ENCODE data around the gene TMCC1. TPM values are rescaled to one million over a fixed set of nuclear protein-coding genes. Genes with fewer than 3 reads are reported as not detected.
A peak's percentile ranks its signal among the peaks of the same experiment; 100 is the strongest.
"Not testable (repeated sequence)": the region's sequence is repeated elsewhere in the genome, so short reads cannot be mapped to it uniquely, and the experiment has no call there.

The TMCC1 gene
- polyA plus RNA-seq, 2 of the 4 experiments (the other 2 are of a cell fraction): 30.3 to 75.7 TPM

GRCh38 chr3:129865806-129866205 is 27.7 kb downstream of the TMCC1 start (continued):
- no peak for TF ChIP-seq BCL3 (IDR thresholded peaks at IDR 0.05)

- no peak for TF ChIP-seq RNF2 (IDR thresholded peaks at IDR 0.05; ENCODE audit: borderline replicate concordance, low read depth)
- ATAC-seq (peak in 1 of 2 experiments; percentile 48; a peak in 2 of 6 replicates), DNase-seq (ENCODE audit: low read depth in 1 of 2, low spot score in 1 of 2) (peak in 1 of 2 experiments; percentile 17), FAIRE-seq (no peak)
- Histone ChIP-seq H3K27ac (peak overlapping the region; percentile 8 to 56; a peak in 2 of 6 replicates), H3K4me2 (peak overlapping the region; percentile 44), H3K4me1 (peaks cover 20% of the 10 kb centered on the region), H3K9me3 (no peaks in the 10 kb centered on the region), H3K4me3 (no peak overlapping the region)
- ChIA-PET CTCF (interaction anchor here (1.0 kb wide), 1 partner anchor 35 kb away, joined by 3 read pairs; no protein-coding TSS in a partner anchor), POLR2A (no interaction called here)
- 86% methylated on average over 1 of the region's 1 CpG for WGBS (ENCODE audit: missing lambda C conversion rate)
These were observed 29.0 kb downstream of the TMCC1 start for GRCh38 chr3:129864519-129864918.

GRCh38 chr3:129859272-129859671 is 34.2 kb downstream of the TMCC1 start:
- no peak for FAIRE-seq
- POLR2A ChIA-PET: no interaction called here

GRCh38 chr3:129857899-129858298 is 35.6 kb downstream of the TMCC1 start:
- no peak for FAIRE-seq
- POLR2A ChIA-PET: no interaction called here
- no peak for ATAC-seq
- Histone ChIP-seq H3K9me3 (no peaks in the 10 kb centered on the region), H3K4me3 (no peak overlapping the region), H3K4me1 (peaks cover 20% of the 10 kb centered on the region), H3K27ac (peak overlapping the region in 1 of 2 experiments; percentile 10; a peak in 1 of 6 replicates), H3K4me2 (no peak overlapping the region)
- CTCF ChIA-PET: interaction anchor here (1.0 kb wide), 2 partner anchors 36 to 76 kb away, joined by 3 read pairs; partner anchors contain the start of gene TMCC1
- WGBS (ENCODE audit: missing lambda C conversion rate): 94% methylated on average over 1 of the region's 1 CpG
- no peak for TF ChIP-seq POLR2A (IDR thresholded peaks at IDR 0.05; ENCODE audit: low read length)
- no peak for TF ChIP-seq ELK1 (IDR thresholded peaks at IDR 0.05; ENCODE audit: low read depth, low read length)
- TF ChIP-seq MAZ (IDR thresholded peaks at IDR 0.05; ENCODE audit: borderline replicate concordance, low read depth, low read length): no peak
- TF ChIP-seq HOXA7 (CRISPR knock-in tag; IDR thresholded peaks at IDR 0.05): no peak
- no peak for TF ChIP-seq PHF8 (IDR thresholded peaks at IDR 0.05; ENCODE audit: borderline replicate concordance, low read depth)
- no peak for TF ChIP-seq RNF2 (IDR thresholded peaks at IDR 0.05; ENCODE audit: borderline replicate concordance, low read depth)
- no peak for TF ChIP-seq HES2 (IDR thresholded peaks at IDR 0.05)
- no peak for TF ChIP-seq NR3C1 (IDR thresholded peaks at IDR 0.05)
- no peak for TF ChIP-seq HDAC2 (IDR thresholded peaks at IDR 0.05)
- TF ChIP-seq NFE2L2 (conservative IDR thresholded peaks at IDR 0.05; ENCODE audit: low read length): no peak
- TF ChIP-seq BCL3 (IDR thresholded peaks at IDR 0.05): no peak
- no peak for DNase-seq (ENCODE audit: low read depth in 1 of 2, low spot score in 1 of 2)

More at GRCh38 chr3:129859272-129859671, 34.2 kb downstream of the TMCC1 start:
- WGBS (ENCODE audit: missing lambda C conversion rate): 95% methylated on average over 4 of the region's 4 CpGs
- ATAC-seq (no peak), DNase-seq (ENCODE audit: low read depth in 1 of 2, low spot score in 1 of 2) (no peak)
- CTCF ChIA-PET: interaction anchor here (1.0 kb wide), 1 partner anchor 19 kb away, joined by 3 read pairs; no protein-coding TSS in a partner anchor
- Histone ChIP-seq H3K4me2 (no peak overlapping the region), H3K27ac (no peak overlapping the region), H3K4me3 (no peak overlapping the region), H3K9me3 (no peaks in the 10 kb centered on the region), H3K4me1 (peaks cover 22% of the 10 kb centered on the region)
- TF ChIP-seq RCOR1 (IDR thresholded peaks at IDR 0.05; ENCODE audit: low read depth, low read length) (no peak), PBX3 (IDR thresholded peaks at IDR 0.05) (no peak), EHMT2 (IDR thresholded peaks at IDR 0.05; ENCODE audit: low read depth) (no peak), TFCP2L1 (CRISPR knock-in tag; IDR thresholded peaks at IDR 0.05) (no peak), RNF2 (IDR thresholded peaks at IDR 0.05; ENCODE audit: borderline replicate concordance, low read depth) (no peak), HES2 (IDR thresholded peaks at IDR 0.05) (no peak), BHLHE40 (IDR thresholded peaks at IDR 0.05; ENCODE audit: low read depth, low read length) (no peak), RFX5 (IDR thresholded peaks at IDR 0.05) (no peak), HDAC2 (IDR thresholded peaks at IDR 0.05) (no peak), USF2 (IDR thresholded peaks at IDR 0.05) (no peak), E2F6 (IDR thresholded peaks at IDR 0.05; ENCODE audit: borderline replicate concordance, low read depth) (no peak), TP53 (CRISPR knock-in tag; IDR thresholded peaks at IDR 0.05) (no peak)

- H3K4me1 ChIP-seq: peaks cover 20% of the 10 kb centered on the region
- H3K4me3 ChIP-seq; H3K9me3 ChIP-seq; DNase-seq (ENCODE audit: low read depth in 1 of 2, low spot score in 1 of 2); FAIRE-seq; ATAC-seq; POLR2A ChIA-PET: not testable (repeated sequence)
- CTCF ChIA-PET: interaction anchor here (1.0 kb wide), 1 partner anchor 77 kb away, joined by 3 read pairs; no protein-coding TSS in a partner anchor
- peak overlapping the region; percentile 75 for H3K4me2 ChIP-seq
- WGBS (ENCODE audit: missing lambda C conversion rate): 56% methylated on average over 5 of the region's 5 CpGs
- peak overlapping the region; percentile 83 to 86 for H3K27ac ChIP-seq
These were observed 36.7 kb downstream of the TMCC1 start for GRCh38 chr3:129856790-129857189.

Data from A549 (cell line).